Measurements from ENCODE around the gene ADGRB2.
A peak's percentile ranks its signal among the peaks of the same experiment; 100 is the strongest.
"Not testable (repeated sequence)": the region's sequence is repeated elsewhere in the genome, so short reads cannot be mapped to it uniquely, and the experiment has no call there.

The ADGRB2 gene

GRCh38 chr1:31718327-31718897 lies 45.7 kb downstream of the ADGRB2 start:
- DNase-seq = no peak

DNA sequence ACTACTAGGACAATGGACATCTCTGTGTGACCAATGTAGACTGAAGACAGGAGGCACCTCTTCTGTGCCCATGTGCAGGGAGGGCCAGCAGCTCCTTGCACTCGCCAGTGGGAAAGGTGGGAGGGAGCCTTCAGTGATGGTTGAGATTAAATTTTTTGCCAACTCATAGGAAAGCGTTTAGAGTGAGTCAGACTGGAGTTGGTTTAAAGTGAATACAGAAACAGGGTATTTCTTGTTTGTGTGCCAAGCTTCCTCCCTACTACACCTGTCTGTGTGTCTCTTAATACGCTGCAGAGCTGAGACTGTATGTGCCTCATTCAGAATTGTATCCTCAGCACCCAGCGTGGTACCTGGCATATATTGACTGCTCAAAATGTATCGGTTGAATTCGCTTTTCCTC lies 46.8 kb downstream of the ADGRB2 start:
- DNase-seq = no peak

GRCh38 chr1:31715873-31716220 lies 48.3 kb downstream of the ADGRB2 start:
- no peak for DNase-seq

GRCh38 chr1:31715087-31715872 lies 48.9 kb downstream of the ADGRB2 start:
- DNase-seq = no peak

DNA sequence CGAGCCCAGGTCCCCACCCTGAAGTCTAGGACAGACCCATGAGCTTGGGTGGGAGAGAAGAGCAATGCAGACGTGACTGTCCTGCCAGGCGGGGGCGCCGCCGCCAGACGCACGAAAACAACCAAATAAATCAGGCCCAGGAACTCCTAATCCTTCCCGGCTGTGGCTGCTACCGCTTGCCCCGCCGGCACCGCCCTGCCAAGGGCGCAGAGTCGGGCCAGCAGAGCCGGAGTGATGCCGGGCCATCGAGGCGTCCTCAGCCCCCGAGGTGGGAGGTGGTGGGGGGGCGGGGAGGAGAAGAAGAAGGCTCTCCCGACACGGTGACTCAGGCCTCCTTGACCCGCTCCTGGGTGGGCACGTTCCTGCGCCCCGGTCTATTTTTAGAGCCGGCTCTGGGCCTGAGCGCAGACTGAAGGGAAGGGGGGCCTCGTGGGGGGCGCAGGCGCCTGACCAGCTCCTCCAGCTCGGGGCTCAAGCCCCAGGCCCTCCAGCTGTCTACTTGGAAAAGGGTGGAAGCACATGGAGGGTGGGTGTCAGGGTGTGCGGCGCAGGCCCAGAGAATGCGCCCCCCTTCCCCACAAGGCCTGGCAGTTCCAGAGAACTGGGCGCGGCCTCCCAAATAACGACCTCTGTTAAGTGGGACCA lies 49.6 kb downstream of the ADGRB2 start:
- no peak for DNase-seq

GRCh38 chr1:31712630-31713029 lies 51.5 kb downstream of the ADGRB2 start:
- no peak for DNase-seq

DNA sequence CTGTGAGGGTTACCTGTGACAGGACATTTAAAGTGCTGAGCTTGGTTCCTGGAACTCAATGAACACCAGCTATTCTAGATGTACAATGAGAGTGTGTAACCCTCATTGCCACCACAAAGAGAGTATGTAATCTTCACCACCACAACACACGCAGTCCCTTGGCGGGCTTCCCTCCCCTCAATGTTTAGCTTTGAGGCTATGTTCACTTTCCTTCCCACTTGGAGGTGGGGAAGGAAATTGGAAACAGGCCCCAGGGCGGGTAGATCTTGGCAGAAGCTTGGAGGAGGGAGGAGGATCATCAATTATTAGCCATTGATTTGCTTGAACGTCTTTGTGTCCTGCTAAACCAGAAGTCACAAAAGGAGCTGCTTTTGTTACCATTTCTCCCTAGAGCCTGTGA lies 52.1 kb downstream of the ADGRB2 start:
- DNase-seq = no peak

GRCh38 chr1:31708324-31708723 lies 55.8 kb downstream of the ADGRB2 start:
- no peak for DNase-seq

- peak; percentile 20 to 22 for DNase-seq
These were observed 56.4 kb downstream of the ADGRB2 start for GRCh38 chr1:31707711-31708110.

GRCh38 chr1:31707059-31707600 lies 57.0 kb downstream of the ADGRB2 start:
- not testable (repeated sequence) for DNase-seq

DNA sequence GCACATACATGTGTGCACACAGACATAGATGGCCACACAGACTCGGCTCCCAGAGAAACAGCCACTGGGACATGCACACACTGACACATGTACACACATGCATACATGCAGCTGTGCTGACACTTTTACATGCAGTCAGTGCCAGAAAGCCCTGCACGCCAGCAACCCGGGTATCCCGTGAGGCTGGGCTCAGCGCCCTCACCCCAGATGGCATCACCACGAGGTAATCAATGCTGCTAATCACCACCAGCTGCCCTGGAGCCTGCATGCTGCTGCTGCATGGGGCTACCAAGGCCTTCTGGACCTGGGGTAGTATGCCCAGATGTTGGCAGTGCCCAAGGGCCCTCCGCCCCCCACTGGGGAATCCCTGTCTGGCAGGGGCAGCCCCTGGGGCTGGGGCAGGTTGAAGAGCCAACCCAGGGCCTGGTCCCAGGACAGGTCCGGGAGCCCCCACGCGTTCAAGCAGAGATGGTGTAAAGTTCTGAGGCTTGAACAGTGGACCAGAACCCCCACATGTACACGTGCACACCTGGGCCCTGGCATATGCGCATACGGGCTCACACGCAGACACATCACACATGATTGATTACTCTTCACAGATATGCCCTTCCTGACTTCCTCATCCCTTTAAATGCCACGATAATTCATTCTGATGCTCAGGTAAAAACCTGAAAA lies 57.6 kb downstream of the ADGRB2 start:
- DNase-seq = no peak

DNA sequence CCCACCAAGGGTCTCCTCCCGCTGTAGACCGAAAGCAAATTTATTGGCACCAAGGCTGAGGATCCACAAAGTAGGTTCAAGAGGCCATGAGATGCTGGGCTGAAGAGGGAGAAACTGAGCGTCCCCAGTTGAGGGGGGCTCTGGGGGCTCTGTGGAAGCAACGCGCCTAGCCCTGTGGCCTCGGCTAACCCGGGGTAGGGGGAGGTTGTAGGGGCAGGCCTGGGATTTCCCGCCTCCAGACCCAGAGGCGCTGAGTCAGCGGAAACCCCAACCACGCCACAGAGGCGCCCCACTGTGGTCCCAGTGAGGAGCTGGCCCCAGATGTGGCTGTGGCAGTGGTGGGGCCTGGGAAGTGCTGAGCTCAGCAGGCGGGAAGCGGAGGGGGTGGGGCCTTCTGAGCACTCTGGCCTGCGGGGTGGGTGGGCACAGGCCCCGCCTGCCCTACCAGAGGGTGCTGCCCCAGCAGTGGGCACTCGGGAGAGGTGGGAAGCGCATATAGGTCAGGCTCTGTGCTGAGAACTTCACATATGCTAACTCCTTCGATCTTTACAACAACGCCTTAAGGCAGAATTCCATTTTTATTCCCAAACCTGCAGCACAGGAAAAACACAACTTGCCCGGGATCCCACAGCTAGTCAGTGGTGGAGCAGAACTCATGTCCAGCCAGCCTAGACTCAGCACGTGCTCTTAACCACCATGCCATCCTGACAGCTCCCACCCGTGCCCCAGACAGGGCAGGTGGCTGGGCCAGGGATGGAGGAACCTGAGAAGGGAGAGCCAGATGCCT lies 58.9 kb downstream of the ADGRB2 start:
- DNase-seq = peak in 1 of 2 experiments; percentile 2

DNA sequence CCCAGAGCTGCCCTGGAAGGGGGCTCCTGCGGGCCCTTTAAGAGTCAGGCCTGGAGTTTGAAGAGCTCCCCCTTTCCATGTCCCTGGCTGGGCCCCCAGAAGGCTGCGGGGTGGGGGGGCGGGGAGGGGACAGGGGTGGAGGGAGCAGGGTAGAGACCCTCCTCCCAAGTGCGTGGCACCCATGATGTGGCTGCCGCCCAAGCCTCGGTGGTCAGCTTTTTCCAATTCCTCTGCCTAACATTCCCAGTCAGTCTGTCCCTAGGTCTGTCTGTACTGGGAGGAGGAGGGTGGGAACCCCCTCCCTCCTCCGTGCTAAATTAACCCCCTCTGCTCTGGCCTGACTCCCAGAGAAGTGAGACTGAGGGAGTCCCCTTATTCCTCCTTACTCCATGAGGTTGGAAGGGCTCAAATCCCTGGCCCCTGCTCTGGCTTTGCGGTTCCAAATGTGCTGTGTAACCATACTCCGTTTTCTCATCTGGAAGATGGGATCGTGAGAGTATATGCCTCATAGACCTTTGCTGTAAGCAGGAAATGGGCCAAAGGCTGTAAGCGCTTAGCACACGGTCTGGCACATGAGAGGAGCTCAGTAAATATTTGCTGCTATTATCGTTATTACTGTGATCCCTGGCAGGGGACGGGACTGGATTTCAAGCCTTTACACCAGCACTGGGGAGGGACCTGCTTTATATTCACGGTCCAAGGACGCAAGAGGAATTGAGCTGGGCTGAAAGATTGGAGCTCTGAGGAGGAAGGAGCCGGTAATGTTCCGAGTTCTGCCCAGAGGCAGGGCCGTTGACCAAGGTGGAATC lies 59.7 kb downstream of the ADGRB2 start:
- DNase-seq = no peak

DNA sequence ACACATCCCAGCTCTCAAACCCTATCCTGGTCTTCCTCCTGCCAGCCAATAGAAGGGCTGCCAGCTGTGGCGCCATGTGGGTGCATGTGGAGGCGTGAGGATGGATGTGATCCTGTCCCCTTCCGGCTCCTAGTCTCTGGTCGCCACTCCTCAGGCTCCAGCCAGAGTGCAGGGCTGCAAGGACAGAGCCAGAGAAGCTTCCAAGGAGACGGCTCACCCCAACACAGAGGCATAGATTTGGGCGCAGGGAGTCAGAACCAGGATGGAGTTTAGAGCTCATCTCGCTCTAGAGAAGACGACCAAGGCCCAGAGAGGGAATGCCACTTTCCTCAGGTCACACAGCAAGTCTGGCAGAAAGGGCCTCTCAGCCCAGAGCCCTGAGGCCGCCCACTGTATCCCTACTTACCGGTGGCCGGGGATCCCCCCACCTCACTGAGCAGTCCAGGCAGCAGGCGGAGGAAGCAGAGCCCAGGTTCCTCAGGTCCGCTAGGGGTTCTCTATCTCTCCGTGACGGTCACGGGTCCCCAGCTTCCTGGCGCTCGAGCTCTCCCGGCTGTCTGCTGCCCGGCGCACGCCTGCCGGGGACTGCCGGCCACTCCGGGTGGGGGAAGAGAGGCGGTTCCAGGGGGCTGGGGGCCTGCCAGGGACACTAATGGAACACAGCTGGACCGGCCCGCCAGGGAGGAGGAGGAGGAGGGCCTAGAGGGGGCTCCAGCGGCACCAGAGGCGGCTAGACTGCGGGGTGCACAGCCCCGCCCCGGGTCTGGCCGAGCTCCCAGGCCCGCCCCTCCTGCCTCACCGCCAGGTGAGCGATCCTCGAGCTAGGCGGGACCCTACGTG lies 60.5 kb downstream of the ADGRB2 start, which contains the start of gene COL16A1:
Gene COL16A1 (minus strand): TSS at position 587 of the 840 bp plus-strand sequence. CDS start 1,824 bp downstream, outside the sequence.
- DNase-seq = no peak

- DNase-seq = no peak
These were observed 61.2 kb downstream of the ADGRB2 start for GRCh38 chr1:31702836-31703404.

- DNase-seq = peak in 1 of 2 experiments; percentile 12
These were observed 62.9 kb downstream of the ADGRB2 start for GRCh38 chr1:31701091-31701736.

- DNase-seq = no peak
These were observed 63.6 kb downstream of the ADGRB2 start for GRCh38 chr1:31700468-31701090.

DNA sequence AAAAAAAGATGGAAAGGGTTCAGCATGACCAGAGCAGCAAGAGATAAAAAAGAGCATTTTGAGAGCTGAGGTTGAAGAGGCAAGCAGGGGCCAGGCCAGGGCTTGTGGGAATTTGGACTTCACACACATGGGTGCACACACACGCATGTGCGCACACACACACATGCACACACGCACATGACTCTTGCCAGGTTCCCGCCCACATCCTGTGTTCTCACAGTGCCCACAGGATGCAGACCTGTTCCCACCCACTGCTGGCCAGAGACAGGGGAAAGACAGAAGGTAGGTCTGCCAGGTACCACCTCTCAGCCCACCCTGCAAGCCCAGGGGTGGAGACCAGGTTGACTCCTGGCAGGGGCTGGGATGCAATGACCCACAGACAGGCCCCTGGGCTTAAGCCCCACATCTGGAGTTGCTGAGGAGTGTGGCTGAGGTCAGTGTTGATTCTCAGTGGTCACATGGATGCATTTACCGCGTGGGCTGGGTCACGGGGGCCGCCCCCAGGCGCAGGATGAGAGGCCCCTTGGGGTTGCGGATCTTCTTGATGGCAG lies 64.7 kb downstream of the ADGRB2 start:
- DNase-seq = no peak

All from AML-193 (cell line).